ENCODE results near the gene TCHP.

TCHP gene

DNA sequence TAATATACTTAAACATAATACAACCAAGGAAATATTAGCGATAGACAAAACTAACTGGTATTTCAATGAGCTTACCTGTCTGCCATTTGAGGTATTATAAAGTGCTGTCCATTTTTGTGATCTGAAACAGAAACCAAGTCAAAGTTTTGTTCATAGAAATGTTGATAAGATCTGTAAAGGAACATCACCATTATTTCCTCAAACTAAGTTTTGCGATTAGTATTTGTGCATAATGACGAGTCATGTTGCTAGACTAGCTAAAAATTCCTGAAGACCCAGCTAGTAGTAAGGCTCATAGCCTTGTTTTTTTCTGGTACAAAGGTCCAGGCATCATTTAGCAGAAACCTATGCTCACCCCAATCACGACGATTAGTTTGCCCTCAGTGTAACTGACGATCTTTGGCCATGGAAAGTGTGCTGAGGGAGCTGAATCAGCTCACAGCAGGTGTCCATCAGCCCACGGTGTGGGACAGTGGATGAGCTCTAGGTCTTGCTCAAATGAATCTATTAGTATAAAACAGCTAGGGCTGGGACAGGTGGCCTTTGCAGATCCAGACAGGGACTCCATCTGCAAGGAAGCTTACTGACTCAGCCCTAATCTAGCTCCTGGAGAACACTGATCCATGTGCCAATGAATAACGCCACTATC lies 67.4 kb downstream of the TCHP start:
- no peak for DNase-seq

All from islet precursor cell (in vitro differentiated cells).